ENCODE data around the gene CRBN. TPM values are rescaled to one million over a fixed set of nuclear protein-coding genes. Genes with fewer than 3 reads are reported as not detected.

Gene CRBN
- total and polyA plus RNA-seq, 9 of the 15 experiments (the other 6 are each of a cell fraction or from before 2014, with no cell fraction given) = 40.8 to 331 (median 57.4) TPM

DNA sequence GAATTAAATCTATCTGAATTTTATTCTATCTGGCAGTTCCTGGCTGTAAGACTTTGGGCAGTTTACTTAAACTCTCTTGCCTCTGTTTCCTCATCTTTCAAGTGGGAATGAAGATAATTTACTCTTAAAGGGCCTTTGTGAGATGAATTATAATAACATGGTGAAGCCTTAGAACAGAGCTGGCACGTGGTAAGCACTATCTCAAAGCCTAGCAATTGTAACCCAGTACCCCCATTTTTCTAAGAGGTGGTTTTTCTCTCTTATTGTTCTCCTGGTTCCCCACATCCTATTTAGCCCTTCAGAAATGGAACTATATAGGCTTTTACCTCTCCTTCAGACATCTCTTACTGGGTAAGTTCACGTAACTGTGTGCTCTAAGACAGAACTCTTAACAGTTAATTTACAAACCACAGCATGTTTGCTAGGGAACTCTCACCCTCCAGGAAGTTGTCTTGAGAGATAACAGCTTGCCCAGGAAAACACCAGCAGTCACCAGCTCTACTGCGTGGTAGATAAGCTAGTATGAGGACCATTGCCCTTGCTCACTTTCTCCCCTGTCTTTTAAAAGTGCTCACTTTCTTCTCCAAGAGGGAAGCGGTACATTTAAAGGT, 12.3 kb upstream of the CRBN start (continued):
- TF ChIP-seq CREB1 (IDR thresholded peaks at IDR 0.05) = 0 out of 2 replicates have a peak, but pooled peaks have one; percentile 23
- TF ChIP-seq CREB1 (CRISPR knock-in tag; IDR thresholded peaks at IDR 0.05) = no peak
- no peak for TF ChIP-seq FIP1L1 (IDR thresholded peaks at IDR 0.05; ENCODE audit: low read depth, low read length, poor library complexity, severe bottlenecking)
- no peak for TF ChIP-seq ZNF445 (CRISPR knock-in tag; IDR thresholded peaks at IDR 0.05; ENCODE audit: low read depth)
- TF ChIP-seq ZKSCAN8 (CRISPR knock-in tag; IDR thresholded peaks at IDR 0.05) = no peak
- TF ChIP-seq, protein P1, sequence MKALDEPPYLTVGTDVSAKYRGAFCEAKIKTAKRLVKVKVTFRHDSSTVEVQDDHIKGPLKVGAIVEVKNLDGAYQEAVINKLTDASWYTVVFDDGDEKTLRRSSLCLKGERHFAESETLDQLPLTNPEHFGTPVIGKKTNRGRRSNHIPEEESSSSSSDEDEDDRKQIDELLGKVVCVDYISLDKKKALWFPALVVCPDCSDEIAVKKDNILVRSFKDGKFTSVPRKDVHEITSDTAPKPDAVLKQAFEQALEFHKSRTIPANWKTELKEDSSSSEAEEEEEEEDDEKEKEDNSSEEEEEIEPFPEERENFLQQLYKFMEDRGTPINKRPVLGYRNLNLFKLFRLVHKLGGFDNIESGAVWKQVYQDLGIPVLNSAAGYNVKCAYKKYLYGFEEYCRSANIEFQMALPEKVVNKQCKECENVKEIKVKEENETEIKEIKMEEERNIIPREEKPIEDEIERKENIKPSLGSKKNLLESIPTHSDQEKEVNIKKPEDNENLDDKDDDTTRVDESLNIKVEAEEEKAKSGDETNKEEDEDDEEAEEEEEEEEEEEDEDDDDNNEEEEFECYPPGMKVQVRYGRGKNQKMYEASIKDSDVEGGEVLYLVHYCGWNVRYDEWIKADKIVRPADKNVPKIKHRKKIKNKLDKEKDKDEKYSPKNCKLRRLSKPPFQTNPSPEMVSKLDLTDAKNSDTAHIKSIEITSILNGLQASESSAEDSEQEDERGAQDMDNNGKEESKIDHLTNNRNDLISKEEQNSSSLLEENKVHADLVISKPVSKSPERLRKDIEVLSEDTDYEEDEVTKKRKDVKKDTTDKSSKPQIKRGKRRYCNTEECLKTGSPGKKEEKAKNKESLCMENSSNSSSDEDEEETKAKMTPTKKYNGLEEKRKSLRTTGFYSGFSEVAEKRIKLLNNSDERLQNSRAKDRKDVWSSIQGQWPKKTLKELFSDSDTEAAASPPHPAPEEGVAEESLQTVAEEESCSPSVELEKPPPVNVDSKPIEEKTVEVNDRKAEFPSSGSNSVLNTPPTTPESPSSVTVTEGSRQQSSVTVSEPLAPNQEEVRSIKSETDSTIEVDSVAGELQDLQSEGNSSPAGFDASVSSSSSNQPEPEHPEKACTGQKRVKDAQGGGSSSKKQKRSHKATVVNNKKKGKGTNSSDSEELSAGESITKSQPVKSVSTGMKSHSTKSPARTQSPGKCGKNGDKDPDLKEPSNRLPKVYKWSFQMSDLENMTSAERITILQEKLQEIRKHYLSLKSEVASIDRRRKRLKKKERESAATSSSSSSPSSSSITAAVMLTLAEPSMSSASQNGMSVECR (CRISPR knock-in tag; IDR thresholded peaks at IDR 0.05) = no peak
- TF ChIP-seq, protein P2, sequence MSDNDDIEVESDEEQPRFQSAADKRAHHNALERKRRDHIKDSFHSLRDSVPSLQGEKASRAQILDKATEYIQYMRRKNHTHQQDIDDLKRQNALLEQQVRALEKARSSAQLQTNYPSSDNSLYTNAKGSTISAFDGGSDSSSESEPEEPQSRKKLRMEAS (CRISPR knock-in tag; IDR thresholded peaks at IDR 0.05) = no peak
- no peak for TF ChIP-seq DDX20 (tag; IDR thresholded peaks at IDR 0.05; ENCODE audit: low read depth)
- 0 out of 2 replicates have a peak, but pooled peaks have one; percentile 19 for TF ChIP-seq MTA2 (IDR thresholded peaks at IDR 0.05; ENCODE audit: low read depth)
- no peak for TF ChIP-seq ZBTB17 (CRISPR knock-in tag; IDR thresholded peaks at IDR 0.05)
- TF ChIP-seq U2AF1 (optimal IDR thresholded peaks at IDR 0.05; ENCODE audit: low read depth, low read length) = no peak
- TF ChIP-seq, protein P3, sequence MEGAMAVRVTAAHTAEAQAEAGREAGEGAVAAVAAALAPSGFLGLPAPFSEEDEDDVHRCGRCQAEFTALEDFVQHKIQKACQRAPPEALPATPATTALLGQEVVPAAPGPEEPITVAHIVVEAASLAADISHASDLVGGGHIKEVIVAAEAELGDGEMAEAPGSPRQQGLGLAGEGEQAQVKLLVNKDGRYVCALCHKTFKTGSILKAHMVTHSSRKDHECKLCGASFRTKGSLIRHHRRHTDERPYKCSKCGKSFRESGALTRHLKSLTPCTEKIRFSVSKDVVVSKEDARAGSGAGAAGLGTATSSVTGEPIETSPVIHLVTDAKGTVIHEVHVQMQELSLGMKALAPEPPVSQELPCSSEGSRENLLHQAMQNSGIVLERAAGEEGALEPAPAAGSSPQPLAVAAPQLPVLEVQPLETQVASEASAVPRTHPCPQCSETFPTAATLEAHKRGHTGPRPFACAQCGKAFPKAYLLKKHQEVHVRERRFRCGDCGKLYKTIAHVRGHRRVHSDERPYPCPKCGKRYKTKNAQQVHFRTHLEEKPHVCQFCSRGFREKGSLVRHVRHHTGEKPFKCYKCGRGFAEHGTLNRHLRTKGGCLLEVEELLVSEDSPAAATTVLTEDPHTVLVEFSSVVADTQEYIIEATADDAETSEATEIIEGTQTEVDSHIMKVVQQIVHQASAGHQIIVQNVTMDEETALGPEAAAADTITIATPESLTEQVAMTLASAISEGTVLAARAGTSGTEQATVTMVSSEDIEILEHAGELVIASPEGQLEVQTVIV (CRISPR knock-in tag; IDR thresholded peaks at IDR 0.05; ENCODE audit: borderline replicate concordance) = no peak
- no peak for TF ChIP-seq TAF7 (tag; IDR thresholded peaks at IDR 0.05)
- TF ChIP-seq, protein P4, sequence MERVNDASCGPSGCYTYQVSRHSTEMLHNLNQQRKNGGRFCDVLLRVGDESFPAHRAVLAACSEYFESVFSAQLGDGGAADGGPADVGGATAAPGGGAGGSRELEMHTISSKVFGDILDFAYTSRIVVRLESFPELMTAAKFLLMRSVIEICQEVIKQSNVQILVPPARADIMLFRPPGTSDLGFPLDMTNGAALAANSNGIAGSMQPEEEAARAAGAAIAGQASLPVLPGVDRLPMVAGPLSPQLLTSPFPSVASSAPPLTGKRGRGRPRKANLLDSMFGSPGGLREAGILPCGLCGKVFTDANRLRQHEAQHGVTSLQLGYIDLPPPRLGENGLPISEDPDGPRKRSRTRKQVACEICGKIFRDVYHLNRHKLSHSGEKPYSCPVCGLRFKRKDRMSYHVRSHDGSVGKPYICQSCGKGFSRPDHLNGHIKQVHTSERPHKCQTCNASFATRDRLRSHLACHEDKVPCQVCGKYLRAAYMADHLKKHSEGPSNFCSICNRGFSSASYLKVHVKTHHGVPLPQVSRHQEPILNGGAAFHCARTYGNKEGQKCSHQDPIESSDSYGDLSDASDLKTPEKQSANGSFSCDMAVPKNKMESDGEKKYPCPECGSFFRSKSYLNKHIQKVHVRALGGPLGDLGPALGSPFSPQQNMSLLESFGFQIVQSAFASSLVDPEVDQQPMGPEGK (CRISPR knock-in tag; IDR thresholded peaks at IDR 0.05; ENCODE audit: borderline replicate concordance) = no peak
- no peak for TF ChIP-seq ZNF57 (CRISPR knock-in tag; IDR thresholded peaks at IDR 0.05)
- TF ChIP-seq ZZZ3 (IDR thresholded peaks at IDR 0.05) = no peak
- TF ChIP-seq ZNF586 (CRISPR knock-in tag; conservative IDR thresholded peaks at IDR 0.05) = no peak
- no peak for TF ChIP-seq ZNF77 (CRISPR knock-in tag; IDR thresholded peaks at IDR 0.05)
- no peak for TF ChIP-seq BDP1 (IDR thresholded peaks at IDR 0.05; ENCODE audit: insufficient read depth, insufficient read length)
- TF ChIP-seq HNRNPUL1 (IDR thresholded peaks at IDR 0.05; ENCODE audit: low read length) = no peak

All from K562 (cell line).